ENCODE measurements around the gene CDHR2.

Gene CDHR2

DNA sequence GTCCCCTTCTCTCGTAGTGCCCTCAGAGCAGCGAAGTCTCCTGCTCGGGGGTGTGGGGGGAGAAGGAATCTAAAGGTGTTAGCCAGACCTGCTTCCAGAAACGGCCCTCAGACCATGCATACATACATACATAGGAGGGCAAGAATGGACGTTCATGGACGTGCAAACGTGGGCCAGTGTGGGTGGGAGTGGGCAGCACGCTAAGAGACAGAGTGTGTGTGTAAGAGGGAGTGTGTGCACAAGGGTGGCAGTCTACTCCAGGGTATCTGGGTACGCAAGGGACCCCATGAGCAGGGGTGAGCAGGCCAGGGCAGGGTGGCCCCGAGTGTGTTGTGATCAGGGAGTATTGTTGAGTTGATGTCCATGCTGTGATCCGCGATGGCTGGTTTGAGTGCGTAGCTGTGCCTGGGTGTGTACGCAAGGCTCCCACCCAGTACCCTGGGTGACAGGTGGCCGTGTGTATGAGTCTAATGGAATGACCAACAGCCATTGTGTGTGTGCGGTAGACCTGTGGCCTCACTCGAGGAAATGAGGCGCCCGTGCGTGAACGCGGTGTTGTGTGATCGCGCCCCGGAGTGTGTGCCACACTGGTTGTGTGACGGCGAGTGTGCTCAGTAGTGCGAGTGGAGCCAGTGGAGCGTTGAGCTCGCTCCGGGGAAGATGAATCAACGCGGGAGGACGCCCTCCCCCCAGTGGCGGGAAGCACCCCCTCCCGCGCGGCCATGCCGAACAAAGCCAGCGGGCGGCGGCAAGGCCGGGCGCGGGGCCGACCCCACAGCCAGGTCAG, 60.0 kb downstream of the CDHR2 start (continued):
- TF ChIP-seq ZNF280D (tag by site-specific recombination; IDR thresholded peaks at IDR 0.05) (no peak), ZNF184 (tag by site-specific recombination; IDR thresholded peaks at IDR 0.05) (no peak), ZBTB11 (tag by site-specific recombination; conservative IDR thresholded peaks at IDR 0.05; ENCODE audit: low read depth) (no peak), ZNF426 (tag by site-specific recombination; IDR thresholded peaks at IDR 0.05) (no peak), REST (tag by site-specific recombination; IDR thresholded peaks at IDR 0.05) (0 out of 2 replicates have a peak, but pooled peaks have one; percentile 6), ZNF704 (tag by site-specific recombination; IDR thresholded peaks at IDR 0.05) (no peak), ZSCAN18 (tag by site-specific recombination; IDR thresholded peaks at IDR 0.05) (no peak), ZNF335 (tag by site-specific recombination; conservative IDR thresholded peaks at IDR 0.05) (peak; percentile 27; the same call in 1 of the 2 replicates), ZNF350 (tag by site-specific recombination; IDR thresholded peaks at IDR 0.05) (no peak), ZNF623 (tag by site-specific recombination; IDR thresholded peaks at IDR 0.05) (no peak), ZNF416 (tag by site-specific recombination; IDR thresholded peaks at IDR 0.05) (no peak), ZNF398 (tag by site-specific recombination; IDR thresholded peaks at IDR 0.05) (peak; percentile 43; the same call in 1 of the 2 replicates), ZNF239 (tag by site-specific recombination; IDR thresholded peaks at IDR 0.05) (no peak), KLF1 (tag by site-specific recombination; IDR thresholded peaks at IDR 0.05) (no peak), ZNF777 (tag by site-specific recombination; IDR thresholded peaks at IDR 0.05; ENCODE audit: borderline replicate concordance) (no peak), HOXD13 (CRISPR knock-in tag; IDR thresholded peaks at IDR 0.05; ENCODE audit: borderline replicate concordance) (no peak), KLF7 (tag by site-specific recombination; IDR thresholded peaks at IDR 0.05; ENCODE audit: borderline replicate concordance) (no peak), YY2 (tag by site-specific recombination; IDR thresholded peaks at IDR 0.05) (no peak), FEZF1 (tag by site-specific recombination; IDR thresholded peaks at IDR 0.05) (no peak), ZNF155 (tag by site-specific recombination; IDR thresholded peaks at IDR 0.05) (no peak), ZNF677 (tag by site-specific recombination; IDR thresholded peaks at IDR 0.05) (no peak)
- TF ChIP-seq, protein P1, sequence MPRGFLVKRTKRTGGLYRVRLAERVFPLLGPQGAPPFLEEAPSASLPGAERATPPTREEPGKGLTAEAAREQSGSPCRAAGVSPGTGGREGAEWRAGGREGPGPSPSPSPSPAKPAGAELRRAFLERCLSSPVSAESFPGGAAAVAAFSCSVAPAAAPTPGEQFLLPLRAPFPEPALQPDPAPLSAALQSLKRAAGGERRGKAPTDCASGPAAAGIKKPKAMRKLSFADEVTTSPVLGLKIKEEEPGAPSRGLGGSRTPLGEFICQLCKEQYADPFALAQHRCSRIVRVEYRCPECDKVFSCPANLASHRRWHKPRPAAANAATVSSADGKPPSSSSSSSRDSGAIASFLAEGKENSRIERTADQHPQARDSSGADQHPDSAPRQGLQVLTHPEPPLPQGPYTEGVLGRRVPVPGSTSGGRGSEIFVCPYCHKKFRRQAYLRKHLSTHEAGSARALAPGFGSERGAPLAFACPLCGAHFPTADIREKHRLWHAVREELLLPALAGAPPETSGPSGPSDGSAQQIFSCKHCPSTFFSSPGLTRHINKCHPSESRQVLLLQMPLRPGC (tag by site-specific recombination; IDR thresholded peaks at IDR 0.05) = no peak
